Measurements from ENCODE around the gene ZFP57.
A peak's percentile ranks its signal among the peaks of the same experiment; 100 is the strongest.

ZFP57 gene

GRCh38 chr6:29656157-29656556 is 24.8 kb downstream of the ZFP57 start:
- DNase-seq (ENCODE audit: extremely low read depth in 1 of 2, low read depth in 1 of 2), result no peak

- no peak for DNase-seq (ENCODE audit: extremely low read depth in 1 of 2, low read depth in 1 of 2)
Measured at GRCh38 chr6:29655658-29656057, 25.3 kb downstream of the ZFP57 start.

GRCh38 chr6:29653452-29654038 is 27.4 kb downstream of the ZFP57 start:
- peak in 1 of 2 donors; percentile 20 for DNase-seq (ENCODE audit: extremely low read depth in 1 of 2, low read depth in 1 of 2)

- DNase-seq (ENCODE audit: extremely low read depth in 1 of 2, low read depth in 1 of 2), result no peak
Measured at GRCh38 chr6:29652198-29652584, 28.8 kb downstream of the ZFP57 start.

- DNase-seq (ENCODE audit: extremely low read depth in 1 of 2, low read depth in 1 of 2), result no peak
Measured at GRCh38 chr6:29651413-29652197, 29.3 kb downstream of the ZFP57 start.

GRCh38 chr6:29649701-29650673 is 31.0 kb downstream of the ZFP57 start:
- DNase-seq (ENCODE audit: extremely low read depth in 1 of 2, low read depth in 1 of 2), result peak; percentile 87 to 96

- no peak for DNase-seq (ENCODE audit: extremely low read depth in 1 of 2, low read depth in 1 of 2)
Measured at GRCh38 chr6:29647927-29648642, 32.9 kb downstream of the ZFP57 start.

GRCh38 chr6:29641430-29642148 is 39.4 kb downstream of the ZFP57 start:
- DNase-seq (ENCODE audit: extremely low read depth in 1 of 2, low read depth in 1 of 2), result no peak

GRCh38 chr6:29637247-29637646 is 43.7 kb downstream of the ZFP57 start:
- DNase-seq (ENCODE audit: extremely low read depth in 1 of 2, low read depth in 1 of 2), result no peak

GRCh38 chr6:29633534-29633905 is 47.4 kb downstream of the ZFP57 start:
- DNase-seq (ENCODE audit: extremely low read depth in 1 of 2, low read depth in 1 of 2), result no peak

GRCh38 chr6:29632789-29633533 is 48.0 kb downstream of the ZFP57 start, which contains the start of gene GABBR1:
GABBR1 (minus strand) TSS chr6:29633183; CDS start chr6:29632385, 798 bp downstream.
- peak in 1 of 2 donors; percentile 42 for DNase-seq (ENCODE audit: extremely low read depth in 1 of 2, low read depth in 1 of 2)

GRCh38 chr6:29631860-29632731 is 48.9 kb downstream of the ZFP57 start:
- peak in 1 of 2 donors; percentile 11 for DNase-seq (ENCODE audit: extremely low read depth in 1 of 2, low read depth in 1 of 2)

- no peak for DNase-seq (ENCODE audit: extremely low read depth in 1 of 2, low read depth in 1 of 2)
Measured at GRCh38 chr6:29631209-29631810, 49.6 kb downstream of the ZFP57 start.

- no peak for DNase-seq (ENCODE audit: extremely low read depth in 1 of 2, low read depth in 1 of 2)
Measured at GRCh38 chr6:29630315-29630714, 50.6 kb downstream of the ZFP57 start.

- no peak for DNase-seq (ENCODE audit: extremely low read depth in 1 of 2, low read depth in 1 of 2)
Measured at GRCh38 chr6:29629571-29629970, 51.4 kb downstream of the ZFP57 start.

- peak in 1 of 2 donors; percentile 41 for DNase-seq (ENCODE audit: extremely low read depth in 1 of 2, low read depth in 1 of 2)
Measured at GRCh38 chr6:29628419-29629281, 52.3 kb downstream of the ZFP57 start.
